HCT116 (cell line): Measurements from ENCODE around the gene C16orf78. TPM values are rescaled to one million over a fixed set of nuclear protein-coding genes. Genes with fewer than 3 reads are reported as not detected.

Experiments
- ATAC-seq: fragments of 200-7000 bp; cut with Tn5 transposase; 2 replicates; pipeline ENCODE4 v1.9.1; 2020; ENCODE audit warnings: mild to moderate bottlenecking, moderate library complexity
- BruUV-seq: library from RNA; stranded (reverse); fragments of 400-500 nt; replicated peaks from 2 replicates; lab custom pipeline; 2021; lab: Mats Ljungman, UMichigan
- CTCF ChIA-PET: fragments of 300-600 bp; sonication (Branson Sonifier 250); formaldehyde crosslinking; loops from one replicate; lab custom pipeline; 2021; ENCODE audit warnings: antibody characterized with exemption; lab: Charles Lee
- POLR2A ChIA-PET: fragments of 300-600, 350-600 bp; sonication (Branson Sonifier 250); formaldehyde crosslinking; loops from one replicate; lab custom pipeline; 2021; ENCODE audit warnings: antibody characterized with exemption; lab: Charles Lee
- RAD21 ChIA-PET, 2 experiments: fragments of 300-600 bp; sonication (Branson Sonifier 250); formaldehyde crosslinking; loops; one replicate each; lab custom pipeline; 2023; ENCODE audit warnings: low total read pairs in 2 of 2; ENCODE audit not compliant: uncharacterized antibody in 2 of 2, unreplicated experiment in 2 of 2, low non-redundant PET in 1 of 2; lab: Charles Lee
- DNase-seq: peaks from one replicate; pipeline ENCODE4 v3.0.0-alpha.2; 2010; ENCODE audit warnings: low read depth, low spot score
- H2AFZ ChIP-seq: fragments of 200-600 bp; shearing (Covaris generic), sonication (generic); 2 replicates; pipeline ENCODE4 v1.6.1; 2017; ENCODE audit warnings: low read depth, mixed run types, mixed read lengths, antibody characterized with exemption, low read length; ENCODE audit not compliant: poor library complexity, severe bottlenecking
- H3K27ac ChIP-seq: 2 replicates; pipeline ENCODE4 v1.5.1; 2012; ENCODE audit warnings: low read depth, low read length
- H3K27me3 ChIP-seq: fragments of 200-600 bp; sonication (generic); 2 replicates; pipeline ENCODE4 v1.6.1; 2016; ENCODE audit warnings: mixed run types, low read length, mixed read lengths; ENCODE audit not compliant: insufficient read depth
- H3K36me3 ChIP-seq, 2 experiments: fragments of 200-500 bp in 1 of 2; fragments of 200-600 bp in 1 of 2; sonication (Bioruptor generic) in 1 of 2; sonication (generic) in 1 of 2; 2 replicates each; pipeline versions ENCODE4 v1.5.1 to v1.6.1; 2014 to 2016; ENCODE audit warnings: low read length in 2 of 2, inconsistent platforms in 1 of 2, mixed read lengths in 1 of 2, mixed run types in 1 of 2; ENCODE audit not compliant: insufficient read depth in 2 of 2, control insufficient read depth in 1 of 2
- H3K4me1 ChIP-seq, 2 experiments: fragments of 200-600 bp in 1 of 2; sonication (generic) in 1 of 2; 2 replicates each; pipeline versions ENCODE4 v1.5.1 to v1.6.1; 2012 to 2017; ENCODE audit warnings: low read length in 2 of 2, inconsistent platforms in 1 of 2, mild to moderate bottlenecking in 1 of 2, mixed read lengths in 1 of 2, mixed run types in 1 of 2, moderate library complexity in 1 of 2; ENCODE audit not compliant: insufficient read depth in 2 of 2, control insufficient read depth in 1 of 2
- H3K4me2 ChIP-seq: fragments of 200-600 bp; sonication (generic); 2 replicates; pipeline ENCODE4 v1.6.1; 2017; ENCODE audit warnings: mixed run types, low read length, mixed read lengths
- H3K4me3 ChIP-seq, 2 experiments: fragments of 200-600 bp in 1 of 2; sonication (generic) in 1 of 2; replicated peaks in 1 of 2; 2 replicates each; pipeline ENCODE4 v1.5.1; 2011 to 2016; ENCODE audit warnings: low read length in 2 of 2, control low read depth in 1 of 2, low read depth in 1 of 2, mild to moderate bottlenecking in 1 of 2, mixed read lengths in 1 of 2, mixed run types in 1 of 2
- H3K79me2 ChIP-seq: fragments of 200-600 bp; sonication (generic); 2 replicates; pipeline ENCODE4 v1.6.1; 2017; ENCODE audit warnings: mild to moderate bottlenecking, mixed run types, low read length, moderate library complexity, mixed read lengths; ENCODE audit not compliant: insufficient read depth
- H3K9ac ChIP-seq: fragments of 200-600 bp; sonication (generic); 2 replicates; pipeline ENCODE4 v1.6.1; 2016; ENCODE audit warnings: low read length, mixed read lengths
- H3K9me2 ChIP-seq: fragments of 200-600 bp; sonication (generic), shearing (Covaris generic); 2 replicates; pipeline ENCODE4 v1.6.1; 2017; ENCODE audit warnings: mixed run types, mild to moderate bottlenecking, moderate library complexity; ENCODE audit not compliant: insufficient read depth
- H3K9me3 ChIP-seq, 2 experiments: fragments of 200-500 bp in 1 of 2; fragments of 200-600 bp in 1 of 2; sonication (Bioruptor generic) in 1 of 2; sonication (generic) in 1 of 2; 2 replicates each; pipeline ENCODE4 v1.6.1; 2014 to 2017; ENCODE audit warnings: low read length in 2 of 2, mixed read lengths in 2 of 2, inconsistent platforms in 1 of 2, low read depth in 1 of 2, mild to moderate bottlenecking in 1 of 2, mixed run types in 1 of 2, moderate library complexity in 1 of 2; ENCODE audit not compliant: control insufficient read depth in 1 of 2, insufficient read depth in 1 of 2
- H4K20me1 ChIP-seq: fragments of 200-600 bp; sonication (generic), shearing (Covaris generic); 2 replicates; pipeline ENCODE4 v1.6.1; 2017; ENCODE audit warnings: mixed run types, mild to moderate bottlenecking, moderate library complexity; ENCODE audit not compliant: insufficient read depth
- ATF3 ChIP-seq: IDR thresholded peaks from 2 replicates; pipeline ENCODE4 v1.6.1; 2012
- CBX3 ChIP-seq: IDR thresholded peaks from 2 replicates; pipeline ENCODE4 v1.6.1; 2012; ENCODE audit warnings: low read depth
- CEBPB ChIP-seq: IDR thresholded peaks from 2 replicates; pipeline ENCODE4 v1.6.1; 2012; ENCODE audit warnings: low read depth
- CTCF ChIP-seq, 3 experiments: fragments of 200-600 bp in 1 of 3; sonication (generic) in 1 of 3; IDR thresholded peaks in 2 of 3; conservative IDR thresholded peaks in 1 of 3; 2 replicates each; pipeline ENCODE4 v1.5.1; 2012 to 2017; ENCODE audit warnings: low read depth in 2 of 3, low read length in 2 of 3, antibody characterized with exemption in 1 of 3, borderline replicate concordance in 1 of 3, control low read depth in 1 of 3, mild to moderate bottlenecking in 1 of 3, mixed read lengths in 1 of 3, mixed run types in 1 of 3, moderate library complexity in 1 of 3; ENCODE audit not compliant: insufficient read depth in 1 of 3
- EGR1 ChIP-seq: IDR thresholded peaks from 2 replicates; pipeline ENCODE4 v1.6.1; 2012; ENCODE audit warnings: low read depth
- ELF1 ChIP-seq: IDR thresholded peaks from 2 replicates; pipeline ENCODE4 v1.6.1; 2012; ENCODE audit warnings: low read depth, borderline replicate concordance
- EZH2phosphoT487 ChIP-seq: fragments of 200-600 bp; IDR thresholded peaks from 2 replicates; pipeline ENCODE4 v1.6.1; 2018; ENCODE audit warnings: antibody characterized with exemption, borderline replicate concordance
- JUND ChIP-seq: IDR thresholded peaks from 2 replicates; pipeline ENCODE4 v1.6.1; 2012
- MAX ChIP-seq: IDR thresholded peaks from 2 replicates; pipeline ENCODE4 v1.6.1; 2012
- POLR2A ChIP-seq: IDR thresholded peaks from 2 replicates; pipeline ENCODE4 v1.7.0; 2011; ENCODE audit warnings: borderline replicate concordance; ENCODE audit not compliant: insufficient read depth, insufficient read length; ENCODE audit errors: extremely low read depth
- POLR2AphosphoS5 ChIP-seq: IDR thresholded peaks from 2 replicates; pipeline ENCODE4 v1.6.1; 2011; ENCODE audit warnings: mild to moderate bottlenecking, low read depth, low read length, moderate library complexity
- REST ChIP-seq: IDR thresholded peaks from 2 replicates; pipeline ENCODE4 v1.6.1; 2012; ENCODE audit warnings: low read depth
- SIN3A ChIP-seq: IDR thresholded peaks from 2 replicates; pipeline ENCODE4 v1.6.1; 2012; ENCODE audit warnings: low read depth
- SP1 ChIP-seq: IDR thresholded peaks from 2 replicates; pipeline ENCODE4 v1.6.1; 2012; ENCODE audit warnings: low read depth
- SRF ChIP-seq: IDR thresholded peaks from 2 replicates; pipeline ENCODE4 v1.6.1; 2012; ENCODE audit warnings: low read depth
- TCF7L2 ChIP-seq: IDR thresholded peaks from 2 replicates; pipeline ENCODE4 v1.7.0; 2011; ENCODE audit warnings: borderline replicate concordance, inconsistent platforms; ENCODE audit not compliant: insufficient read depth, insufficient read length; ENCODE audit errors: extremely low read depth
- YY1 ChIP-seq: IDR thresholded peaks from 2 replicates; pipeline ENCODE4 v1.6.1; 2011; ENCODE audit warnings: low read length, low read depth, moderate library complexity, mild to moderate bottlenecking; ENCODE audit not compliant: insufficient replicate concordance; ENCODE audit errors: extremely low read depth
- ZBTB33 ChIP-seq: IDR thresholded peaks from 2 replicates; pipeline ENCODE4 v1.6.1; 2011; ENCODE audit warnings: mild to moderate bottlenecking, low read length, moderate library complexity; ENCODE audit not compliant: insufficient replicate concordance; ENCODE audit errors: extremely low read depth
- ZFX ChIP-seq: fragments of 450-650 bp; IDR thresholded peaks from 2 replicates; pipeline ENCODE4 v1.6.1; 2017
- ZNF274 ChIP-seq: fragments of 200-500 bp; sonication (Bioruptor generic); IDR thresholded peaks from 2 replicates; pipeline ENCODE4 v1.6.1; 2014; ENCODE audit warnings: mild to moderate bottlenecking, low read depth, low read length, inconsistent platforms
- intact Hi-C: fragments of 100-400 bp; cut with micrococcal nuclease; formaldehyde crosslinking; loops from 2 replicates; pipeline ENCODE4 v1.10.0; 2022
- total RNA-seq: library from RNA; stranded (reverse); gene quantifications from one replicate; pipeline ENCODE4 v1.2.1, GENCODE V29; 2021; ENCODE audit not compliant: unreplicated experiment

C16orf78 gene
- total RNA-seq, 1 experiment from 2014 or later: not detected

- no TSS peak for BruUV-seq
- TF ChIP-seq ATF3 (no peak), CTCF (IDR thresholded peaks at IDR 0.05 in 2 of 3, conservative IDR thresholded peaks at IDR 0.05 in 1 of 3; ENCODE audit: borderline replicate concordance in 1 of 3, insufficient read depth in 1 of 3, low read depth in 2 of 3, low read length in 2 of 3) (no peak), POLR2AphosphoS5 (no peak), SIN3A (no peak), MAX (no peak), JUND (no peak), CEBPB (no peak), SP1 (no peak), YY1 (no peak), ZBTB33 (no peak), ZFX (no peak), SRF (no peak), ELF1 (no peak), EZH2phosphoT487 (no peak), ZNF274 (no peak), EGR1 (no peak), POLR2A (no peak), CBX3 (no peak), REST (no peak), TCF7L2 (no peak)
- Histone ChIP-seq H2AFZ (no peak overlapping the region), H3K27me3 (peaks cover 54% of the 10 kb centered on the region), H3K4me1 (no peaks in the 10 kb centered on the region), H4K20me1 (no peaks in the 10 kb centered on the region), H3K27ac (no peak overlapping the region), H3K4me2 (no peak overlapping the region), H3K9me3 (no peaks in the 10 kb centered on the region), H3K9me2 (no peaks in the 10 kb centered on the region), H3K36me3 (no peaks in the 10 kb centered on the region), H3K79me2 (no peaks in the 10 kb centered on the region), H3K9ac (no peak overlapping the region), H3K4me3 (no peak overlapping the region)
- CTCF ChIA-PET: no interaction called here
- DNase-seq (no peak), ATAC-seq (no peak)
- intact Hi-C loops: no loop called here
- POLR2A ChIA-PET: no interaction called here
- RAD21 ChIA-PET: no interaction called here
Observed at GRCh38 chr16:49328325-49328724, 45.3 kb upstream of the C16orf78 start.
